ENCODE results near the gene STIM1. TPM values are rescaled to one million over a fixed set of nuclear protein-coding genes. Genes with fewer than 3 reads are reported as not detected.

Gene STIM1
- total and polyA plus RNA-seq, 4 donors = 12.1 to 56.4 (median 41.2) TPM

- Histone ChIP-seq H3K27ac (ENCODE audit: low read depth in 1 of 2, low read length in 1 of 2) (peak overlapping the region in 1 of 2 donors; percentile 44), H3K9ac (ENCODE audit: insufficient read depth in 1 of 2, low read length in 2 of 2) (no peak overlapping the region), H3K36me3 (ENCODE audit: control insufficient read depth in 4 of 4, insufficient read depth in 4 of 4, low read length in 4 of 4) (peaks cover 0 to 4% (median 1%) of the 10 kb centered on the region in 4 donors), H3K4me3 (no peak overlapping the region), H3K27me3 (ENCODE audit: control insufficient read depth in 3 of 3, insufficient read depth in 3 of 3, low read length in 2 of 3) (no peaks in the 10 kb centered on the region), H3K9me3 (ENCODE audit: control insufficient read depth in 4 of 4, insufficient read depth in 3 of 4, low read length in 3 of 4) (no peaks in the 10 kb centered on the region), H3K4me1 (ENCODE audit: control insufficient read depth in 5 of 5, insufficient read depth in 5 of 5, low read length in 5 of 5) (peaks cover 20 to 44% (median 24%) of the 10 kb centered on the region in 5 donors)
- no peak for TF ChIP-seq CTCF (IDR thresholded peaks at IDR 0.05; ENCODE audit: control extremely low read depth, extremely low read depth)
- ATAC-seq (ENCODE audit: insufficient read depth, low FRiP score) = no peak
- 25 to 46% methylated on average over 1 of the region's 1 CpG for WGBS, 2 donors
- peak in 2 of 3 donors; percentile 24 to 50 for DNase-seq
Observed at GRCh38 chr11:3837793-3838192, 17.7 kb upstream of the STIM1 start.

- no peak for TF ChIP-seq CTCF (IDR thresholded peaks at IDR 0.05; ENCODE audit: control extremely low read depth, extremely low read depth)
- H3K27me3 ChIP-seq (ENCODE audit: control insufficient read depth in 3 of 3, insufficient read depth in 3 of 3, low read length in 2 of 3) = no peaks in the 10 kb centered on the region
- no peak overlapping the region for H3K9ac ChIP-seq (ENCODE audit: insufficient read depth in 1 of 2, low read length in 2 of 2)
- peaks cover 0 to 4% (median under 1%) of the 10 kb centered on the region in 4 donors for H3K36me3 ChIP-seq (ENCODE audit: control insufficient read depth in 4 of 4, insufficient read depth in 4 of 4, low read length in 4 of 4)
- H3K9me3 ChIP-seq (ENCODE audit: control insufficient read depth in 4 of 4, insufficient read depth in 3 of 4, low read length in 3 of 4) = no peaks in the 10 kb centered on the region
- H3K4me3 ChIP-seq = no peak overlapping the region
- DNase-seq (no peak), ATAC-seq (ENCODE audit: insufficient read depth, low FRiP score) (no peak)
- H3K4me1 ChIP-seq (ENCODE audit: control insufficient read depth in 5 of 5, insufficient read depth in 5 of 5, low read length in 5 of 5) = peaks cover 20 to 44% (median 24%) of the 10 kb centered on the region in 5 donors
- 51 to 68% methylated on average over 2 of the region's 2 CpGs for WGBS, 2 donors
- H3K27ac ChIP-seq (ENCODE audit: low read depth in 1 of 2, low read length in 1 of 2) = peak overlapping the region; percentile 23 to 94
Observed at GRCh38 chr11:3838504-3838903, 17.0 kb upstream of the STIM1 start.

- Histone ChIP-seq H3K27me3 (ENCODE audit: control insufficient read depth in 3 of 3, insufficient read depth in 3 of 3, low read length in 2 of 3) (no peaks in the 10 kb centered on the region), H3K4me1 (ENCODE audit: control insufficient read depth in 5 of 5, insufficient read depth in 5 of 5, low read length in 5 of 5) (peaks cover 13 to 35% (median 23%) of the 10 kb centered on the region in 5 donors), H3K4me3 (peak overlapping the region; percentile 76), H3K9ac (ENCODE audit: insufficient read depth in 1 of 2, low read length in 2 of 2) (peak overlapping the region; percentile 16 to 29), H3K36me3 (ENCODE audit: control insufficient read depth in 4 of 4, insufficient read depth in 4 of 4, low read length in 4 of 4) (no peaks in the 10 kb centered on the region), H3K27ac (ENCODE audit: low read depth in 1 of 2, low read length in 1 of 2) (peak overlapping the region; percentile 76 to 94), H3K9me3 (ENCODE audit: control insufficient read depth in 4 of 4, insufficient read depth in 3 of 4, low read length in 3 of 4) (no peaks in the 10 kb centered on the region)
- TF ChIP-seq CTCF (IDR thresholded peaks at IDR 0.05; ENCODE audit: control extremely low read depth, extremely low read depth) = no peak
- DNase-seq (peak in 1 of 3 donors; percentile 19), ATAC-seq (ENCODE audit: insufficient read depth, low FRiP score) (peak; percentile 8)
- 0 to 2% methylated on average over 46 of the region's 46 CpGs for WGBS, 2 donors
Observed at GRCh38 chr11:3840004-3840869, 15.2 kb upstream of the STIM1 start.
